Hematopoietic multipotent progenitor cell (in vitro differentiated cells): ENCODE results near the gene SPTB. TPM values are rescaled to one million over a fixed set of nuclear protein-coding genes. Genes with fewer than 3 reads are reported as not detected.

Source experiments
- DNase-seq, 3 donors: peaks; one replicate each; pipeline ENCODE4 v3.0.0-alpha.2; 2011 to 2015; ENCODE audit warnings: low read depth in 2 of 3, low spot score in 2 of 3
- small RNA-seq: library from RNA; depleted of rRNA; stranded (forward); fragments of <200 nt; gene quantifications from one replicate; pipeline ENCODE3, GENCODE V24; 2012
- total RNA-seq: library from RNA; depleted of rRNA; stranded (reverse); fragments of >200 nt; gene quantifications from one replicate; pipeline ENCODE4 v1.2.3, GENCODE V29; 2012

Gene SPTB
- total RNA-seq, 1 donor: 0.81 TPM

DNA sequence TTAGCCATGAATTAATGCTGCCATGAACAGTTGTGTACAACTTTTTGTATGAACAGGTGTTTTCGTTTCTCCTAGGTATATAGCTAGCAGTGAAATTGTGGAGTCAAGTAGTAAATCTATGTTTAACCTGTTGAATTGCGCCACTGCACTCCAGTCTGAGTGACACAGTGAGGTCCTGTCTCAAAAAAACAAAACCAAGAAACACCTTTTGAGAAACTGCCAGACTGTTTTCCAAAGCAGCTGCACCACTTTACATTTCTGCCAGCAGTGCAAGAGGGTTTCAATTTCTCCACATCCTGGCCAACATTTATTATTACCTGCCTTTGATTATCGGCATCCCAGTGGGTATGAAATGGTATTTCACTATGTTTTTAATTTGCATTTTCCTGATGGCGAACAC lies 178.8 kb downstream of the SPTB start:
- DNase-seq: no peak

DNA sequence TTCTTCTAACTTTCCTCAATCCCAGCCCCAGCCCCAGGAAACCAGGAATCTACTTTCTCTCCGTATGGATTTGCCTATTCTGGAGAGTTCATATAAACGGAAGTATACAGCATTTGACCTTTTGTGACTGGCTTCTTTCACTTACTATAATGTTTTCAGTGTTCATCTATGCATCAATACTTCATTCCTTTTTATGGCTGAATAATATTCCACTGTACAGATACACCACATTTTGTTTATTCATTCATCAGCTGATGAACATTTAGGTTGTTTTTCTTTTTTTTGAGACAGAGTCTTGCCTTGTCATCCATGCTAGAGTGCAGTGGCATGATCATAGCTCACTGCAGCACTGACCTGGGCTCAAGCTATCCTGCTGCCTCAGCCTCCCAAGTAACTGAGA lies 179.4 kb downstream of the SPTB start:
- no peak for DNase-seq

GRCh38 chr14:64698903-64699302 lies 180.8 kb downstream of the SPTB start:
- DNase-seq: peak in 2 of 3 donors; percentile 58 to 65

DNA sequence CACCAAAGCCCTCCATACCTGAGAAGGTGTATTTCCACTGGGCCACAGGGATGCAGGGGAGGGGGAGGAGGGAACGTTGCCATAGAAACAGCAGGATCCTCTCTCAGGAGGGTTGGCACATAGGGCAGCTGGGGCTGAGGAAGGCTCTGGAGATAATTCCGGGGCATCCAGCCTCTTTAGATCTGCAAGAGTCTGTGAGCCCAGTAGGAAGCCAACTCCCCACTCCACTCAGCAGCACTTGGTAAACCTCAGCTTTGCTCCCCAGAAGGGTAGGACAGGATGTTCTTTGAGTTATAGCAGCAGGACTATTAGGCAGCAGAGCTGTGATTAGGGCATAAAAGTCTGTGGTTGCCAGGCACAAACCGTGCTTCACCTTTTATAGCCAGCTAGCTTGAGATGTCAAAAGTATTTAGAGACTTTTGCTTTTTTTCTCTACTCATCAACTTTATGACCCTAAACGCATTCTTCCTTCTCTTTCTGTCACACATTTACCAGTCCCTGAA lies 183.3 kb downstream of the SPTB start:
- no peak for DNase-seq

Small RNA genes lying within 50 kb of the gene (small RNA-seq; reads per million reads assigned to genes)
- gene RPPH1-2P: not detected

Other genes with a start within 250 kb of the SPTB start
- gene PLEKHG3, start 175.5 kb downstream of the SPTB start, total RNA-seq: 0.27 TPM
- gene CHURC1, start 34.5 kb upstream of the SPTB start, total RNA-seq: 26.9 TPM
- 0.27 TPM for gene GPX2, start 62.8 kb upstream of the SPTB start, total RNA-seq
- gene RAB15, start 92.4 kb upstream of the SPTB start, total RNA-seq: 4.3 TPM
- gene FNTB, start 107.0 kb upstream of the SPTB start, total RNA-seq: 6.7 TPM
- 101 TPM for gene MAX, start 222.6 kb upstream of the SPTB start, total RNA-seq